ENCODE measurements around the gene TMC3. TPM values are rescaled to one million over a fixed set of nuclear protein-coding genes. Genes with fewer than 3 reads are reported as not detected.

Gene TMC3
- total and polyA plus RNA-seq, 2 experiments from 2014 or later, result not detected

GRCh38 chr15:81338170-81339007, 35.6 kb downstream of the TMC3 start:
- no peaks in the 10 kb centered on the region for H4K20me1 ChIP-seq (ENCODE audit: insufficient read depth)
- H3K4me3 ChIP-seq, result peak overlapping the region; percentile 3; the same call in 1 of the 2 replicates
- DNase-seq, result peak; percentile 86
- no peak for TF ChIP-seq EZH2 (IDR thresholded peaks at IDR 0.05; ENCODE audit: insufficient read depth, poor library complexity, severe bottlenecking)
- TF ChIP-seq EZH2phosphoT487 (IDR thresholded peaks at IDR 0.05; ENCODE audit: insufficient read depth, low read depth), result peak; percentile 91
- no peaks in the 10 kb centered on the region for H3K27me3 ChIP-seq (replicated peaks; ENCODE audit: insufficient read depth)
- H3K4me1 ChIP-seq (ENCODE audit: insufficient read depth), result peaks cover 21% of the 10 kb centered on the region
- in situ Hi-C loops (cut with MboI), result no loop called here
- H3F3A ChIP-seq (ENCODE audit: insufficient read depth), result peaks cover 27% of the 10 kb centered on the region
- peak overlapping the region; percentile 55 for H3K4me2 ChIP-seq (ENCODE audit: unreplicated experiment)
- H3K9ac ChIP-seq, result no peak overlapping the region
- no peaks in the 10 kb centered on the region for H3K36me3 ChIP-seq (ENCODE audit: low read depth)
- peak overlapping the region; percentile 43 for H3K27ac ChIP-seq
- H3K79me2 ChIP-seq (ENCODE audit: insufficient read depth), result no peaks in the 10 kb centered on the region
- 1 to 2% methylated on average over 8 of the region's 8 CpGs for WGBS, 2 experiments (ENCODE audit: low coverage in 1 of 2, low lambda C conversion rate in 2 of 2, missing lambda C conversion rate in 2 of 2)
- no peak overlapping the region; the same call in 1 of the 2 replicates for H2AFZ ChIP-seq
- H3K9me3 ChIP-seq (ENCODE audit: low read depth), result no peaks in the 10 kb centered on the region
- no peaks in the 10 kb centered on the region for H3K9me2 ChIP-seq (ENCODE audit: insufficient read depth)

- Histone ChIP-seq H3K27ac (peak overlapping the region; percentile 43), H3K27me3 (replicated peaks; ENCODE audit: insufficient read depth) (no peaks in the 10 kb centered on the region), H3K36me3 (ENCODE audit: low read depth) (no peaks in the 10 kb centered on the region), H3K9me3 (ENCODE audit: low read depth) (no peaks in the 10 kb centered on the region), H4K20me1 (ENCODE audit: insufficient read depth) (no peaks in the 10 kb centered on the region), H3F3A (ENCODE audit: insufficient read depth) (peaks cover 27% of the 10 kb centered on the region), H2AFZ (no peak overlapping the region; the same call in 1 of the 2 replicates), H3K9me2 (ENCODE audit: insufficient read depth) (no peaks in the 10 kb centered on the region), H3K4me2 (ENCODE audit: unreplicated experiment) (peak overlapping the region; percentile 55), H3K9ac (no peak overlapping the region), H3K79me2 (ENCODE audit: insufficient read depth) (no peaks in the 10 kb centered on the region), H3K4me3 (no peak overlapping the region), H3K4me1 (ENCODE audit: insufficient read depth) (peaks cover 21% of the 10 kb centered on the region)
- DNase-seq, result peak; percentile 35
- 40 to 41% methylated on average over 9 of the region's 9 CpGs for WGBS, 2 experiments (ENCODE audit: low coverage in 1 of 2, low lambda C conversion rate in 2 of 2, missing lambda C conversion rate in 2 of 2)
- no peak for TF ChIP-seq EZH2phosphoT487 (IDR thresholded peaks at IDR 0.05; ENCODE audit: insufficient read depth, low read depth)
- no peak for TF ChIP-seq EZH2 (IDR thresholded peaks at IDR 0.05; ENCODE audit: insufficient read depth, poor library complexity, severe bottlenecking)
- in situ Hi-C loops (cut with MboI), result no loop called here
Observed at GRCh38 chr15:81337713-81338157, 36.3 kb downstream of the TMC3 start.

- 91 to 94% methylated on average over 3 of the region's 3 CpGs for WGBS, 2 experiments (ENCODE audit: low coverage in 1 of 2, low lambda C conversion rate in 2 of 2, missing lambda C conversion rate in 2 of 2)
- H3K9me2 ChIP-seq (ENCODE audit: insufficient read depth), result no peaks in the 10 kb centered on the region
- H3K4me1 ChIP-seq (ENCODE audit: insufficient read depth), result peaks cover 21% of the 10 kb centered on the region
- no peak overlapping the region for H3K4me2 ChIP-seq (ENCODE audit: unreplicated experiment)
- H3K4me3 ChIP-seq, result no peak overlapping the region
- no peaks in the 10 kb centered on the region for H3K36me3 ChIP-seq (ENCODE audit: low read depth)
- H3K9me3 ChIP-seq (ENCODE audit: low read depth), result no peaks in the 10 kb centered on the region
- H3F3A ChIP-seq (ENCODE audit: insufficient read depth), result peaks cover 27% of the 10 kb centered on the region
- DNase-seq, result no peak
- H4K20me1 ChIP-seq (ENCODE audit: insufficient read depth), result no peaks in the 10 kb centered on the region
- no peak overlapping the region for H3K9ac ChIP-seq
- no peaks in the 10 kb centered on the region for H3K79me2 ChIP-seq (ENCODE audit: insufficient read depth)
- H3K27ac ChIP-seq, result no peak overlapping the region
- no peak for TF ChIP-seq EZH2 (IDR thresholded peaks at IDR 0.05; ENCODE audit: insufficient read depth, poor library complexity, severe bottlenecking)
- in situ Hi-C loops (cut with MboI), result no loop called here
- no peaks in the 10 kb centered on the region for H3K27me3 ChIP-seq (replicated peaks; ENCODE audit: insufficient read depth)
- H2AFZ ChIP-seq, result no peak overlapping the region
Observed at GRCh38 chr15:81337241-81337640, 36.8 kb downstream of the TMC3 start.

GRCh38 chr15:81336568-81336967, 37.4 kb downstream of the TMC3 start:
- Histone ChIP-seq H3K4me2 (ENCODE audit: unreplicated experiment) (no peak overlapping the region), H3K27ac (no peak overlapping the region), H3K9me2 (ENCODE audit: insufficient read depth) (no peaks in the 10 kb centered on the region), H3K9me3 (ENCODE audit: low read depth) (no peaks in the 10 kb centered on the region), H3K4me3 (no peak overlapping the region), H3K4me1 (ENCODE audit: insufficient read depth) (peaks cover 21% of the 10 kb centered on the region), H3K27me3 (replicated peaks; ENCODE audit: insufficient read depth) (no peaks in the 10 kb centered on the region), H3K9ac (no peak overlapping the region), H3K79me2 (ENCODE audit: insufficient read depth) (no peaks in the 10 kb centered on the region), H3K36me3 (ENCODE audit: low read depth) (no peaks in the 10 kb centered on the region), H3F3A (ENCODE audit: insufficient read depth) (peaks cover 27% of the 10 kb centered on the region), H2AFZ (no peak overlapping the region), H4K20me1 (ENCODE audit: insufficient read depth) (no peaks in the 10 kb centered on the region)
- DNase-seq, result peak; percentile 42
- TF ChIP-seq EZH2 (IDR thresholded peaks at IDR 0.05; ENCODE audit: insufficient read depth, poor library complexity, severe bottlenecking) (no peak), EZH2phosphoT487 (IDR thresholded peaks at IDR 0.05; ENCODE audit: insufficient read depth, low read depth) (no peak)
- 92 to 99% methylated on average over 4 of the region's 4 CpGs for WGBS, 2 experiments (ENCODE audit: low coverage in 1 of 2, low lambda C conversion rate in 2 of 2, missing lambda C conversion rate in 2 of 2)
- in situ Hi-C loops (cut with MboI), result no loop called here
